Activated CD4-positive, alpha-beta memory T cell treated with anti-CD3 and anti-CD28 coated beads, Interleukin-2, amount 10 ng/mL, durations not matched to agents 7 days and 5 days (primary cell): ENCODE measurements around the gene KCNQ1. TPM values are rescaled to one million over a fixed set of nuclear protein-coding genes. Genes with fewer than 3 reads are reported as not detected.

ENCODE experiments used
- CTCF ChIA-PET: fragments of 350-600 bp; sonication (Branson Sonifier 250); formaldehyde crosslinking; loops from one replicate; lab custom pipeline; 2021; ENCODE audit warnings: antibody characterized with exemption, inconsistent platforms; lab: Charles Lee
- POLR2A ChIA-PET: fragments of 350-600 bp; sonication (Branson Sonifier 250); formaldehyde crosslinking; loops from one replicate; lab custom pipeline; 2021; ENCODE audit warnings: antibody characterized with exemption; lab: Charles Lee
- DNase-seq: peaks from one replicate; pipeline ENCODE4 v3.0.0-alpha.2; 2020
- H3K27ac Mint-ChIP-seq: one replicate; pipeline ENCODE4 v1.8.0; 2021; ENCODE audit warnings: mild to moderate bottlenecking, mixed read lengths
- H3K27me3 Mint-ChIP-seq: one replicate; pipeline ENCODE4 v1.8.0; 2021; ENCODE audit warnings: mixed read lengths
- H3K36me3 Mint-ChIP-seq: one replicate; pipeline ENCODE4 v1.8.0; 2021; ENCODE audit warnings: low read depth, mixed read lengths
- H3K4me1 Mint-ChIP-seq: one replicate; pipeline ENCODE4 v1.8.0; 2021; ENCODE audit warnings: mixed read lengths
- H3K4me3 Mint-ChIP-seq: one replicate; pipeline ENCODE4 v1.8.0; 2021; ENCODE audit warnings: mild to moderate bottlenecking, mixed read lengths
- H3K9me3 Mint-ChIP-seq: one replicate; pipeline ENCODE4 v1.8.0; 2021; ENCODE audit warnings: mixed read lengths
- total RNA-seq, 2 experiments: library from RNA; stranded (reverse); gene quantifications; one replicate each; pipeline ENCODE4 v1.2.3, GENCODE V29; 2021

The KCNQ1 gene
- total RNA-seq, 2 experiments from 2014 or later: 14.8 to 15.0 TPM

GRCh38 chr11:2865922-2866577 is 421.2 kb downstream of the KCNQ1 start:
- Mint-ChIP-seq H3K36me3 (no peaks in the 10 kb centered on the region), H3K4me1 (peaks cover 2% of the 10 kb centered on the region), H3K27me3 (peaks cover 53% of the 10 kb centered on the region), H3K27ac (no peak overlapping the region), H3K9me3 (no peaks in the 10 kb centered on the region), H3K4me3 (no peak overlapping the region)
- POLR2A ChIA-PET: no interaction called here
- no peak for DNase-seq
- CTCF ChIA-PET: no interaction called here

- Mint-ChIP-seq H3K36me3 (no peaks in the 10 kb centered on the region), H3K27me3 (peaks cover 56% of the 10 kb centered on the region), H3K27ac (no peak overlapping the region), H3K4me1 (peaks cover 2% of the 10 kb centered on the region), H3K9me3 (no peaks in the 10 kb centered on the region), H3K4me3 (no peak overlapping the region)
- ChIA-PET CTCF (no interaction called here), POLR2A (no interaction called here)
- DNase-seq: no peak
Measured at GRCh38 chr11:2867142-2867541, 422.3 kb downstream of the KCNQ1 start.

GRCh38 chr11:2867722-2868505 is 423.1 kb downstream of the KCNQ1 start:
- no peak overlapping the region for H3K27ac Mint-ChIP-seq
- no peak for DNase-seq
- H3K4me3 Mint-ChIP-seq: no peak overlapping the region
- POLR2A ChIA-PET: no interaction called here
- H3K36me3 Mint-ChIP-seq: no peaks in the 10 kb centered on the region
- H3K4me1 Mint-ChIP-seq: peaks cover 2% of the 10 kb centered on the region
- CTCF ChIA-PET: no interaction called here
- no peaks in the 10 kb centered on the region for H3K9me3 Mint-ChIP-seq
- H3K27me3 Mint-ChIP-seq: peaks cover 56% of the 10 kb centered on the region

- Mint-ChIP-seq H3K4me1 (peaks cover 2% of the 10 kb centered on the region), H3K4me3 (peak overlapping the region; percentile 35), H3K27me3 (peaks cover 53% of the 10 kb centered on the region), H3K27ac (no peak overlapping the region), H3K9me3 (no peaks in the 10 kb centered on the region), H3K36me3 (no peaks in the 10 kb centered on the region)
- ChIA-PET POLR2A (no interaction called here), CTCF (no interaction called here)
- no peak for DNase-seq
Measured at GRCh38 chr11:2868506-2869133, 423.8 kb downstream of the KCNQ1 start.

- Mint-ChIP-seq H3K27me3 (peaks cover 53% of the 10 kb centered on the region), H3K4me1 (peaks cover 2% of the 10 kb centered on the region), H3K27ac (no peak overlapping the region), H3K4me3 (no peak overlapping the region), H3K36me3 (no peaks in the 10 kb centered on the region), H3K9me3 (no peaks in the 10 kb centered on the region)
- no peak for DNase-seq
- ChIA-PET CTCF (no interaction called here), POLR2A (no interaction called here)
Measured at GRCh38 chr11:2869134-2869526, 424.3 kb downstream of the KCNQ1 start.

GRCh38 chr11:2869561-2870427 is 425.0 kb downstream of the KCNQ1 start:
- Mint-ChIP-seq H3K27ac (no peak overlapping the region), H3K9me3 (no peaks in the 10 kb centered on the region), H3K36me3 (no peaks in the 10 kb centered on the region), H3K27me3 (peaks cover 47% of the 10 kb centered on the region), H3K4me1 (peaks cover 2% of the 10 kb centered on the region), H3K4me3 (no peak overlapping the region)
- DNase-seq: no peak
- ChIA-PET CTCF (no interaction called here), POLR2A (no interaction called here)

GRCh38 chr11:2870460-2870859 is 425.7 kb downstream of the KCNQ1 start:
- CTCF ChIA-PET: no interaction called here
- no peaks in the 10 kb centered on the region for H3K9me3 Mint-ChIP-seq
- no peak overlapping the region for H3K27ac Mint-ChIP-seq
- no peak for DNase-seq
- H3K4me3 Mint-ChIP-seq: no peak overlapping the region
- H3K4me1 Mint-ChIP-seq: peaks cover 2% of the 10 kb centered on the region
- peaks cover 43% of the 10 kb centered on the region for H3K27me3 Mint-ChIP-seq
- POLR2A ChIA-PET: no interaction called here
- H3K36me3 Mint-ChIP-seq: no peaks in the 10 kb centered on the region

GRCh38 chr11:2870969-2871680 is 426.3 kb downstream of the KCNQ1 start:
- H3K4me1 Mint-ChIP-seq: peaks cover 2% of the 10 kb centered on the region
- no peak overlapping the region for H3K4me3 Mint-ChIP-seq
- peaks cover 42% of the 10 kb centered on the region for H3K27me3 Mint-ChIP-seq
- H3K36me3 Mint-ChIP-seq: no peaks in the 10 kb centered on the region
- DNase-seq: no peak
- ChIA-PET CTCF (no interaction called here), POLR2A (no interaction called here)
- no peak overlapping the region for H3K27ac Mint-ChIP-seq
- no peaks in the 10 kb centered on the region for H3K9me3 Mint-ChIP-seq

GRCh38 chr11:2874963-2875362 is 430.2 kb downstream of the KCNQ1 start:
- Mint-ChIP-seq H3K27ac (no peak overlapping the region), H3K36me3 (no peaks in the 10 kb centered on the region), H3K4me3 (no peak overlapping the region), H3K9me3 (peaks cover 2% of the 10 kb centered on the region), H3K4me1 (no peaks in the 10 kb centered on the region), H3K27me3 (peaks cover 18% of the 10 kb centered on the region)
- no peak for DNase-seq
- POLR2A ChIA-PET: no interaction called here
- CTCF ChIA-PET: no interaction called here

GRCh38 chr11:2877474-2877873 is 432.7 kb downstream of the KCNQ1 start:
- POLR2A ChIA-PET: interaction anchor here (2.1 kb wide), 1 partner anchor 10 kb away, joined by 5 read pairs; no protein-coding TSS in a partner anchor
- no peak for DNase-seq
- Mint-ChIP-seq H3K36me3 (no peaks in the 10 kb centered on the region), H3K27me3 (peaks cover 13% of the 10 kb centered on the region), H3K4me3 (no peak overlapping the region), H3K4me1 (no peaks in the 10 kb centered on the region), H3K9me3 (peaks cover 2% of the 10 kb centered on the region), H3K27ac (no peak overlapping the region)
- CTCF ChIA-PET: interaction anchor here (1.3 to 1.6 kb wide), 2 partner anchors 15 to 346 kb away, joined by 4 to 6 read pairs; no protein-coding TSS in a partner anchor

GRCh38 chr11:2878782-2879181 is 434.0 kb downstream of the KCNQ1 start:
- H3K36me3 Mint-ChIP-seq: no peaks in the 10 kb centered on the region
- no peak overlapping the region for H3K27ac Mint-ChIP-seq
- peaks cover 2% of the 10 kb centered on the region for H3K9me3 Mint-ChIP-seq
- H3K27me3 Mint-ChIP-seq: peaks cover 26% of the 10 kb centered on the region
- no peak for DNase-seq
- CTCF ChIA-PET: interaction anchor here (1.0 to 1.3 kb wide), 2 partner anchors 14 to 347 kb away, joined by 3 to 4 read pairs; no protein-coding TSS in a partner anchor
- H3K4me1 Mint-ChIP-seq: peaks cover 2% of the 10 kb centered on the region
- POLR2A ChIA-PET: interaction anchor here (2.1 kb wide), 1 partner anchor 9 kb away, joined by 5 read pairs; no protein-coding TSS in a partner anchor
- no peak overlapping the region for H3K4me3 Mint-ChIP-seq

GRCh38 chr11:2880646-2881045 is 435.8 kb downstream of the KCNQ1 start:
- H3K27ac Mint-ChIP-seq: no peak overlapping the region
- no peak for DNase-seq
- POLR2A ChIA-PET: no interaction called here
- peaks cover 29% of the 10 kb centered on the region for H3K27me3 Mint-ChIP-seq
- no peak overlapping the region for H3K4me3 Mint-ChIP-seq
- no peaks in the 10 kb centered on the region for H3K36me3 Mint-ChIP-seq
- H3K9me3 Mint-ChIP-seq: peaks cover 2% of the 10 kb centered on the region
- H3K4me1 Mint-ChIP-seq: peaks cover 5% of the 10 kb centered on the region
- CTCF ChIA-PET: interaction anchor here (2.2 kb wide), 1 partner anchor 12 kb away, joined by 8 read pairs; no protein-coding TSS in a partner anchor
